Natural killer cell (primary cell): Measurements from ENCODE around the gene GPR171. TPM values are rescaled to one million over a fixed set of nuclear protein-coding genes. Genes with fewer than 3 reads are reported as not detected.

Experiments used
- ATAC-seq, 3 donors: fragments of 150-1000 bp in 2 of 3; fragments of 200-7000 bp in 1 of 3; cut with Tn5 transposase; 1 replicate in 1 of 3; 2 replicates in 2 of 3; pipeline ENCODE4 v1.10.0; 2021; ENCODE audit warnings: mild to moderate bottlenecking in 2 of 3, moderate library complexity in 2 of 3
- DNase-seq, 2 donors: peaks; one replicate each; pipeline versions ENCODE4 v3.0.0 to v3.0.0-alpha.2; 2013 to 2021; ENCODE audit warnings: mixed read lengths in 1 of 2
- H3K27ac ChIP-seq: one replicate; pipeline ENCODE4 v1.5.1; 2013; ENCODE audit warnings: mild to moderate bottlenecking, low read length
- H3K27me3 ChIP-seq: one replicate; pipeline ENCODE4 v1.6.1; 2013; ENCODE audit warnings: low read length; ENCODE audit not compliant: control insufficient read depth, insufficient read depth
- H3K36me3 ChIP-seq: one replicate; pipeline ENCODE4 v1.6.1; 2013; ENCODE audit warnings: low read length; ENCODE audit not compliant: control insufficient read depth, insufficient read depth
- H3K4me1 ChIP-seq: one replicate; pipeline ENCODE4 v1.6.1; 2013; ENCODE audit warnings: low read length; ENCODE audit not compliant: control insufficient read depth, insufficient read depth
- H3K4me3 ChIP-seq: one replicate; pipeline ENCODE4 v1.5.1; 2013; ENCODE audit warnings: low read length
- H3K9me3 ChIP-seq: one replicate; pipeline ENCODE4 v1.6.1; 2013; ENCODE audit warnings: low read length; ENCODE audit not compliant: control insufficient read depth, insufficient read depth
- H3K27ac Mint-ChIP-seq, 2 donors: one replicate each; pipeline ENCODE4 v1.8.0; 2022; ENCODE audit warnings: mild to moderate bottlenecking in 2 of 2, mixed read lengths in 2 of 2, moderate library complexity in 1 of 2
- H3K27me3 Mint-ChIP-seq, 2 donors: one replicate each; pipeline ENCODE4 v1.8.0; 2022; ENCODE audit warnings: low read depth in 2 of 2, mixed read lengths in 2 of 2
- H3K36me3 Mint-ChIP-seq: one replicate; pipeline ENCODE4 v1.8.0; 2022; ENCODE audit warnings: mixed read lengths
- H3K4me1 Mint-ChIP-seq, 2 donors: one replicate each; pipeline ENCODE4 v1.8.0; 2022; ENCODE audit warnings: mixed read lengths in 2 of 2
- H3K4me3 Mint-ChIP-seq: one replicate; pipeline ENCODE4 v1.8.0; 2022; ENCODE audit warnings: mild to moderate bottlenecking, moderate library complexity, mixed read lengths
- H3K9me3 Mint-ChIP-seq, 2 donors: one replicate each; pipeline ENCODE4 v1.8.0; 2022; ENCODE audit warnings: mixed read lengths in 2 of 2
- CTCF ChIP-seq: fragments of 200-600 bp; IDR thresholded peaks from one replicate; pipeline ENCODE4 v1.8.0; 2022; ENCODE audit warnings: antibody characterized with exemption
- WGBS: methylation state at CpG from one replicate; pipeline ENCODE4 v1.1.7; 2013; ENCODE audit warnings: missing lambda C conversion rate; ENCODE audit not compliant: insufficient coverage; 5-methylcytosine and 5-hydroxymethylcytosine counted together
- intact Hi-C: fragments of 100-400 bp; cut with micrococcal nuclease; formaldehyde crosslinking; loops from one replicate; pipeline ENCODE4 v1.14.2; 2022
- total RNA-seq, 4 donors: library from RNA; stranded (reverse); fragments of 120-200 nt in 1 of 4; gene quantifications; one replicate each; pipeline versions ENCODE4 v1.2.3 to v1.2.4, GENCODE V29; 2013 to 2022

Gene GPR171
- total RNA-seq, 3 donors from 2014 or later (not counting 1 experiment from before 2014, with no cell fraction given) = 3.4 to 9.0 (median 8.2) TPM

- H3K27ac ChIP-seq = no peak overlapping the region
- DNase-seq (no peak), ATAC-seq (no peak)
- WGBS = 92% methylated on average over 6 of the region's 6 CpGs
- H3K9me3 ChIP-seq = no peaks in the 10 kb centered on the region
- Mint-ChIP-seq H3K4me3 (no peak overlapping the region), H3K27ac (no peak overlapping the region), H3K36me3 (no peaks in the 10 kb centered on the region), H3K9me3 (no peaks in the 10 kb centered on the region), H3K27me3 (no peaks in the 10 kb centered on the region), H3K4me1 (no peaks in the 10 kb centered on the region)
- intact Hi-C loops = no loop called here
- no peak overlapping the region for H3K4me3 ChIP-seq
- H3K36me3 ChIP-seq = no peaks in the 10 kb centered on the region
- no peaks in the 10 kb centered on the region for H3K4me1 ChIP-seq
- no peak for TF ChIP-seq CTCF
- H3K27me3 ChIP-seq = no peaks in the 10 kb centered on the region
Observed at GRCh38 chr3:151154566-151154965, 48.5 kb downstream of the GPR171 start.

- DNase-seq = no peak
- Histone ChIP-seq H3K27ac (no peak overlapping the region), H3K4me1 (no peaks in the 10 kb centered on the region), H3K9me3 (no peaks in the 10 kb centered on the region), H3K4me3 (no peak overlapping the region), H3K36me3 (no peaks in the 10 kb centered on the region), H3K27me3 (no peaks in the 10 kb centered on the region)
- Mint-ChIP-seq H3K36me3 (no peaks in the 10 kb centered on the region), H3K27me3 (no peaks in the 10 kb centered on the region), H3K4me1 (no peaks in the 10 kb centered on the region), H3K9me3 (no peaks in the 10 kb centered on the region), H3K4me3 (no peak overlapping the region), H3K27ac (no peak overlapping the region)
- no peak for ATAC-seq
- TF ChIP-seq CTCF = no peak
- 100% methylated on average over 4 of the region's 4 CpGs for WGBS
- intact Hi-C loops = no loop called here
Observed at GRCh38 chr3:151152455-151153079, 50.4 kb downstream of the GPR171 start.

Other genes starting within 250 kb of the GPR171 start
- gene CLRN1, start 230.5 kb downstream of the GPR171 start, total RNA-seq = not detected
- gene MED12L, start 117.6 kb downstream of the GPR171 start, total RNA-seq = 1 to 10 TPM; 3.0 to 6.5 (median 3.0) TPM
- gene P2RY14, start 75.3 kb upstream of the GPR171 start, total RNA-seq = under 1 TPM; 0.25 to 0.93 (median 0.31) TPM
- gene GPR87, start 113.6 kb upstream of the GPR171 start, total RNA-seq = not detected
- 1 to 10 TPM in 1 of 3 donors, under 1 TPM in 2; 0.59 to 6.5 (median 0.88) TPM for gene P2RY13, start 126.3 kb upstream of the GPR171 start, total RNA-seq
- 1 to 10 TPM in 2 of 3 donors, under 1 TPM in 1; 0.52 to 1.6 (median 1.3) TPM for gene P2RY12, start 181.5 kb upstream of the GPR171 start, total RNA-seq